Stimulated activated CD8-positive, alpha-beta memory T cell treated with anti-CD3 and anti-CD28 coated beads, Interleukin-12 subunit alpha, Interleukin-12 subunit beta, amount 100 ng/mL, for 1 hour (primary cell): ENCODE results near the gene FLNC.

Experiments
- DNase-seq: peaks from one replicate; pipeline ENCODE4 v3.0.0-alpha.2; 2020; ENCODE audit warnings: low read depth

Gene FLNC

GRCh38 chr7:128865996-128866877, 36.0 kb downstream of the FLNC start:
- DNase-seq: no peak

GRCh38 chr7:128867241-128867640, 37.0 kb downstream of the FLNC start:
- DNase-seq: no peak

- DNase-seq: no peak
These were observed 37.8 kb downstream of the FLNC start for GRCh38 chr7:128867842-128868623.

- DNase-seq: no peak
These were observed 38.5 kb downstream of the FLNC start for GRCh38 chr7:128868624-128869137.

GRCh38 chr7:128869138-128869943, 39.1 kb downstream of the FLNC start:
- DNase-seq: peak; percentile 5

- DNase-seq: no peak
These were observed 39.7 kb downstream of the FLNC start for GRCh38 chr7:128869944-128870285.

- DNase-seq: no peak
These were observed 40.8 kb downstream of the FLNC start for GRCh38 chr7:128871050-128871449.

GRCh38 chr7:128872394-128872824, 42.2 kb downstream of the FLNC start:
- no peak for DNase-seq

- DNase-seq: no peak
These were observed 43.0 kb downstream of the FLNC start for GRCh38 chr7:128873234-128873633.

GRCh38 chr7:128874140-128875031, 44.2 kb downstream of the FLNC start:
- no peak for DNase-seq

GRCh38 chr7:128875523-128875948, 45.3 kb downstream of the FLNC start:
- DNase-seq: no peak

- DNase-seq: no peak
These were observed 45.9 kb downstream of the FLNC start for GRCh38 chr7:128876127-128876526.

- no peak for DNase-seq
These were observed 46.4 kb downstream of the FLNC start for GRCh38 chr7:128876586-128876977.

- DNase-seq: no peak
These were observed 47.0 kb downstream of the FLNC start for GRCh38 chr7:128876978-128877755.

GRCh38 chr7:128877756-128878120, 47.5 kb downstream of the FLNC start:
- no peak for DNase-seq

GRCh38 chr7:128878226-128879105, 48.3 kb downstream of the FLNC start:
- no peak for DNase-seq

GRCh38 chr7:128879461-128879938, 49.3 kb downstream of the FLNC start:
- DNase-seq: no peak

- no peak for DNase-seq
These were observed 49.9 kb downstream of the FLNC start for GRCh38 chr7:128879939-128880746.
